ENCODE data around the gene GPR158. TPM values are rescaled to one million over a fixed set of nuclear protein-coding genes. Genes with fewer than 3 reads are reported as not detected.

Gene GPR158
- total and polyA plus RNA-seq, 2 of the 8 experiments (the other 6 are each of a cell fraction or from before 2014, with no cell fraction given) = 0.14 to 0.78 TPM

DNA sequence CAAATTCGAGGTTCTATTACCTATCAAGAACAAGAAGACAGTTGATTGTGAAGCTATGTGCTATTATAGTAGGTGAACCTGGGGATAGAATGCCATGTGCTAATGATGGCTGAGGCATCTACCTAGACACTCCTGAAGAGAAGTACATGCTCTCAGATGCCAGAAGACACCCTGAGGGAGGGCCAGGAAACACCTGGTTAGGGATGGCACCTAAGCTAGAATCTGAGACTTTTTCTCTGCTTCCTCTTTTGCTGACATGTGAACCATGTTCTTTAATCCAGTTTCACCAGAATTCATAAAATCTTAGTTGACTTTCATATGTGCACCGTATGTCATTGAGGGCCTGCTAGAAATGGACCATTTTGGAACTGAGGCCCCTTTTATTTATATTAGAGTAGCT lies 242.8 kb downstream of the GPR158 start:
- TF ChIP-seq, protein P1, sequence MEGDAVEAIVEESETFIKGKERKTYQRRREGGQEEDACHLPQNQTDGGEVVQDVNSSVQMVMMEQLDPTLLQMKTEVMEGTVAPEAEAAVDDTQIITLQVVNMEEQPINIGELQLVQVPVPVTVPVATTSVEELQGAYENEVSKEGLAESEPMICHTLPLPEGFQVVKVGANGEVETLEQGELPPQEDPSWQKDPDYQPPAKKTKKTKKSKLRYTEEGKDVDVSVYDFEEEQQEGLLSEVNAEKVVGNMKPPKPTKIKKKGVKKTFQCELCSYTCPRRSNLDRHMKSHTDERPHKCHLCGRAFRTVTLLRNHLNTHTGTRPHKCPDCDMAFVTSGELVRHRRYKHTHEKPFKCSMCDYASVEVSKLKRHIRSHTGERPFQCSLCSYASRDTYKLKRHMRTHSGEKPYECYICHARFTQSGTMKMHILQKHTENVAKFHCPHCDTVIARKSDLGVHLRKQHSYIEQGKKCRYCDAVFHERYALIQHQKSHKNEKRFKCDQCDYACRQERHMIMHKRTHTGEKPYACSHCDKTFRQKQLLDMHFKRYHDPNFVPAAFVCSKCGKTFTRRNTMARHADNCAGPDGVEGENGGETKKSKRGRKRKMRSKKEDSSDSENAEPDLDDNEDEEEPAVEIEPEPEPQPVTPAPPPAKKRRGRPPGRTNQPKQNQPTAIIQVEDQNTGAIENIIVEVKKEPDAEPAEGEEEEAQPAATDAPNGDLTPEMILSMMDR (IDR thresholded peaks at IDR 0.05; ENCODE audit: control extremely low read depth in 1 of 3, insufficient read depth in 1 of 3, low read depth in 1 of 3, low read length in 3 of 3) = no peak
- no peak for TF ChIP-seq CBX8 (IDR thresholded peaks at IDR 0.05; ENCODE audit: borderline replicate concordance, low read depth, low read length)
- no peak for TF ChIP-seq NRF1 (IDR thresholded peaks at IDR 0.05; ENCODE audit: low read depth, low read length)
- no peak for TF ChIP-seq KDM5A (IDR thresholded peaks at IDR 0.05; ENCODE audit: low read length)
- TF ChIP-seq SP4 (IDR thresholded peaks at IDR 0.05; ENCODE audit: low read length) = no peak
- no peak for TF ChIP-seq CHD1 (IDR thresholded peaks at IDR 0.05; ENCODE audit: low read depth, low read length)
- Histone ChIP-seq H2BK5ac (ENCODE audit: low read depth, low read length) (no peak overlapping the region), H4K20me1 (replicated peaks in 1 of 2; ENCODE audit: control insufficient read depth in 1 of 2, insufficient read depth in 2 of 2, low read length in 2 of 2) (no peaks in the 10 kb centered on the region), H3K4ac (replicated peaks; ENCODE audit: insufficient read length, low read depth, low read length) (no peak overlapping the region), H3K23me2 (ENCODE audit: low read depth, low read length) (no peaks in the 10 kb centered on the region), H3K27me3 (replicated peaks in 1 of 4; ENCODE audit: control insufficient read depth in 3 of 4, extremely low read depth in 1 of 4, insufficient read depth in 3 of 4, low read length in 3 of 4) (peaks cover 0 to 1% (median 0%) of the 10 kb centered on the region in 4 experiments; a peak in 1 of 7 replicates), H3K56ac (replicated peaks; ENCODE audit: insufficient read length, low read depth, low read length) (no peak overlapping the region), H2BK120ac (replicated peaks; ENCODE audit: low read depth, low read length) (no peak overlapping the region), H3K18ac (ENCODE audit: extremely low read depth, low read length) (no peak overlapping the region), H2AFZ (ENCODE audit: low read length) (no peak overlapping the region), H4K5ac (ENCODE audit: insufficient read length, low read depth, low read length) (no peak overlapping the region), H2BK15ac (ENCODE audit: low read length) (no peak overlapping the region), H3K14ac (ENCODE audit: insufficient read length) (no peak overlapping the region), H4K8ac (ENCODE audit: extremely low read depth, insufficient read depth, low read length) (no peak overlapping the region), H3K79me1 (ENCODE audit: low read depth, low read length) (no peaks in the 10 kb centered on the region), H3K27ac (ENCODE audit: low read depth, low read length) (no peak overlapping the region), H3K4me2 (ENCODE audit: insufficient read depth in 1 of 2, low read depth in 2 of 2, low read length in 2 of 2) (no peak overlapping the region), H3K9me3 (ENCODE audit: insufficient read depth in 2 of 2, low read depth in 1 of 2, low read length in 1 of 2) (peaks cover 6% of the 10 kb centered on the region in 2 experiments; a peak in 3 of 4 replicates), H3K4me1 (replicated peaks in 1 of 4; ENCODE audit: control insufficient read depth in 3 of 4, insufficient read depth in 4 of 4, low read length in 3 of 4) (no peaks in the 10 kb centered on the region), H2BK20ac (ENCODE audit: low read length) (no peak overlapping the region), H4K91ac (replicated peaks; ENCODE audit: insufficient read length, low read length) (no peak overlapping the region), H3K79me2 (ENCODE audit: control insufficient read depth in 1 of 2, insufficient read depth in 2 of 2, low read length in 2 of 2) (no peaks in the 10 kb centered on the region), H2AK5ac (ENCODE audit: low read depth, low read length) (no peak overlapping the region), H3K36me3 (ENCODE audit: control insufficient read depth in 2 of 4, insufficient read depth in 4 of 4, low read length in 3 of 4) (no peaks in the 10 kb centered on the region), H2BK12ac (ENCODE audit: low read depth, low read length) (no peak overlapping the region), H3K4me3 (ENCODE audit: extremely low read depth in 1 of 4, insufficient read depth in 2 of 4, low read depth in 3 of 4, low read length in 4 of 4) (no peak overlapping the region), H3K9ac (replicated peaks in 1 of 4; ENCODE audit: extremely low read depth in 1 of 4, low read depth in 3 of 4, low read length in 3 of 4) (no peak overlapping the region), H3K23ac (ENCODE audit: insufficient read length) (no peak overlapping the region)
- CTCF ChIA-PET (ENCODE audit: partially characterized antibody) = no interaction called here
- DNase-seq (ENCODE audit: low read depth in 1 of 2, low spot score in 2 of 2) (no peak), FAIRE-seq (no peak)
- POLR2A ChIA-PET (ENCODE audit: partially characterized antibody) = no interaction called here
- 86% methylated on average over 2 of the region's 2 CpGs; no CpG with 5 or more reads in 1 of the 2 experiments for WGBS, 2 experiments (ENCODE audit: extremely low coverage in 1 of 2, insufficient coverage in 1 of 2, insufficient read length in 1 of 2, insufficient replicate concordance in 2 of 2, low coverage in 1 of 2, low lambda C conversion rate in 2 of 2, missing lambda C conversion rate in 1 of 2)
